Stimulated activated CD8-positive, alpha-beta memory T cell treated with anti-CD3 and anti-CD28 coated beads, Interleukin-4, amount 100 ng/mL, for 24 hours (primary cell): ENCODE measurements around the gene PAK4.
"Not testable (repeated sequence)": the region's sequence is repeated elsewhere in the genome, so short reads cannot be mapped to it uniquely, and the experiment has no call there.

ENCODE experiments used
- DNase-seq: peaks from one replicate; pipeline ENCODE4 v3.0.0-alpha.2; 2020; ENCODE audit warnings: low read depth

Gene PAK4

GRCh38 chr19:39125554-39126311 is at the start of gene PAK4:
PAK4 (plus strand) TSS chr19:39125786; CDS start chr19:39169554, 43,768 bp downstream.
- DNase-seq: peak; percentile 99

GRCh38 chr19:39077323-39077722 is 48.3 kb upstream of the PAK4 start:
- DNase-seq: no peak

GRCh38 chr19:39078436-39079200 is 47.0 kb upstream of the PAK4 start:
- no peak for DNase-seq

- no peak for DNase-seq
Measured at GRCh38 chr19:39080431-39080830, 45.2 kb upstream of the PAK4 start.

GRCh38 chr19:39082167-39082566 is 43.4 kb upstream of the PAK4 start:
- no peak for DNase-seq

- DNase-seq: no peak
Measured at GRCh38 chr19:39082745-39083598, 42.6 kb upstream of the PAK4 start.

- DNase-seq: no peak
Measured at GRCh38 chr19:39083599-39083982, 42.0 kb upstream of the PAK4 start.

- peak; percentile 0 for DNase-seq
Measured at GRCh38 chr19:39083983-39084731, 41.4 kb upstream of the PAK4 start, which contains the start of gene ACP7. ACP7 (plus strand) TSS chr19:39084368; CDS start chr19:39085270, 902 bp downstream.

- no peak for DNase-seq
Measured at GRCh38 chr19:39084732-39085080, 40.9 kb upstream of the PAK4 start.

GRCh38 chr19:39085392-39085791 is 40.2 kb upstream of the PAK4 start:
- no peak for DNase-seq

- no peak for DNase-seq
Measured at GRCh38 chr19:39086386-39086785, 39.2 kb upstream of the PAK4 start.

- DNase-seq: no peak
Measured at GRCh38 chr19:39087907-39088686, 37.5 kb upstream of the PAK4 start.

- DNase-seq: not testable (repeated sequence)
Measured at GRCh38 chr19:39090016-39090415, 35.6 kb upstream of the PAK4 start.

- DNase-seq: no peak
Measured at GRCh38 chr19:39090881-39091280, 34.7 kb upstream of the PAK4 start.

GRCh38 chr19:39095799-39096540 is 29.6 kb upstream of the PAK4 start:
- not testable (repeated sequence) for DNase-seq

GRCh38 chr19:39097299-39097698 is 28.3 kb upstream of the PAK4 start:
- no peak for DNase-seq

- no peak for DNase-seq
Measured at GRCh38 chr19:39097721-39098120, 27.9 kb upstream of the PAK4 start.

- no peak for DNase-seq
Measured at GRCh38 chr19:39098365-39099269, 27.0 kb upstream of the PAK4 start.

GRCh38 chr19:39099341-39099740 is 26.2 kb upstream of the PAK4 start:
- no peak for DNase-seq
